ENCODE measurements around the gene TPM3.
"Not testable (repeated sequence)": the region's sequence is repeated elsewhere in the genome, so short reads cannot be mapped to it uniquely, and the experiment has no call there.

TPM3 gene

DNA sequence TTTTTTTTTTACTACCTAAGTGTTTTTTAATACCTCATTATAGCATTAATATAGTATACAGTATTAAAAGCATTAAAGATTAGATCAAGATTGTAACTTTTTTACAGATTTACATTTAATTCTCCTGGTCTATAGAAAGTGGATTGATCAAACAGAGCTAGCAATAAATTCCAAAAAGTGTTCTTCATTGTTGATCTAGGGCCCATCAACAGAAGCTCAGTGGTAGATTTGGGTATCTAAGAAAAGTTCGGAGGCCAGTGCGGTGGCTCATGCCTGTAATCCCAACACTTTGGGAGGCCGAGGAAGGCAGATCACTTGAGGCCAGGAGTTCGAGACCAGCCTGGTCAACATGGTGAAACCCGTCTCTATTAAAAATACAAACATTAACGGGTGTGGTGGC, 49.5 kb downstream of the TPM3 start:
- Mint-ChIP-seq H3K27me3 (no peaks in the 10 kb centered on the region), H3K9me3 (no peaks in the 10 kb centered on the region), H3K4me1 (no peaks in the 10 kb centered on the region), H3K4me3 (no peak overlapping the region), H3K36me3 (no peaks in the 10 kb centered on the region), H3K27ac (no peak overlapping the region)
- DNase-seq (ENCODE audit: low spot score in 2 of 2) = no peak
- no peak for ATAC-seq (ENCODE audit: low read depth)

GRCh38 chr1:154141240-154141639, 50.7 kb downstream of the TPM3 start:
- no peaks in the 10 kb centered on the region for H3K4me1 Mint-ChIP-seq
- ATAC-seq (ENCODE audit: low read depth) (no peak), DNase-seq (ENCODE audit: low spot score in 2 of 2) (no peak)
- H3K9me3 Mint-ChIP-seq = no peaks in the 10 kb centered on the region
- no peak overlapping the region for H3K4me3 Mint-ChIP-seq
- no peak overlapping the region for H3K27ac Mint-ChIP-seq
- no peaks in the 10 kb centered on the region for H3K36me3 Mint-ChIP-seq
- H3K27me3 Mint-ChIP-seq = no peaks in the 10 kb centered on the region

DNA sequence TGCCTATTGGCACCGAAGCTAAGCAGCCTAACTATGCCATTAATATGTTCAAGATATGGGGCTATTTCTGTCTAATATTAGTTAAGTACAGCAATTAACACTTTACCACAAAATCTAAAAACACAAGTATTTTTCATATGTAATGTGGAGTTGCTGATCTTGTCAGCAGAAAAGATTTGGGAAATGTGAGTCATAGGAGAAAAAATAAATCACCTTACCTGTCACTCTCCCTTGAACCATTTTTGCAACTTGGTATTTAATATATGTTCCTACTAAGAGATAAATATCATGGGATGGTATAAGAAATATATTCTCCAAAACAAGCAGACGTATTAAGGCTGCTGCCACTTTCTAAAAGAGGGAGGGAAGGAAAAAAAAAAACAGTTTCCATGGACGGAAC, 54.0 kb downstream of the TPM3 start:
- no peak for DNase-seq (ENCODE audit: low spot score in 2 of 2)
- Mint-ChIP-seq H3K4me3 (no peak overlapping the region), H3K27me3 (no peaks in the 10 kb centered on the region), H3K36me3 (no peaks in the 10 kb centered on the region), H3K4me1 (no peaks in the 10 kb centered on the region), H3K27ac (no peak overlapping the region), H3K9me3 (no peaks in the 10 kb centered on the region)
- no peak for ATAC-seq (ENCODE audit: low read depth)

GRCh38 chr1:154133256-154133655, 58.6 kb downstream of the TPM3 start:
- Mint-ChIP-seq H3K4me3 (no peak overlapping the region), H3K9me3 (no peaks in the 10 kb centered on the region), H3K27ac (no peak overlapping the region), H3K36me3 (no peaks in the 10 kb centered on the region), H3K4me1 (no peaks in the 10 kb centered on the region), H3K27me3 (no peaks in the 10 kb centered on the region)
- ATAC-seq (ENCODE audit: low read depth) = no peak
- no peak for DNase-seq (ENCODE audit: low spot score in 2 of 2)

DNA sequence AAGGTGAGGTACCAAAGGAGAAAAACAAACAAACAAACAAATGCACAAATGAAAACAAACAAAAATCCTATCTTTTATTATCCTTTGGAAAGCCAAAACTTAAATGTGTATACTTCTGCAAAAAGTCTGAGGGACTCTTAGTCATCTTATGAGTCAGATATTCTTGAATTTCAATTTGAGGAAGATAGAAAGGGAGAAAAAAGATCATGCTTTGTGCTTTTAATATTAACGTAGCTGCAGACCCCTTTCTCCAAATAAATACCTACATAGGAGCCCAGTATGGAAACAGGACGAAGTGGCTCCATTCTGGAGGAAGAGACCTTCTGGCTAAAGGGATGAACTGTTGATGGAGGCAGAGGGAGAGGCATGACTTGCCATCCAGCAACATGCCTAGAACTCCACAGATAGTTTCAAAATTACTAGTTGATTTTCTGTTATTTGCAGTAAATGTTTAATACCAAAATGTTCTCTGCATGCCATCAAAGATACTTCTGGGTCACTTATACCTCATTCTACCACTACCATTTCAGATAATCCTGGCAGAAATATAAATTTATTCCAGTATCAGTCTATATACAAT, 62.4 kb downstream of the TPM3 start:
- ATAC-seq (ENCODE audit: low read depth) (no peak), DNase-seq (ENCODE audit: low spot score in 2 of 2) (no peak)
- Mint-ChIP-seq H3K4me3 (no peak overlapping the region), H3K9me3 (peaks cover 2% of the 10 kb centered on the region), H3K4me1 (no peaks in the 10 kb centered on the region), H3K27ac (no peak overlapping the region), H3K27me3 (peaks cover 1% of the 10 kb centered on the region), H3K36me3 (peaks cover 2% of the 10 kb centered on the region)

DNA sequence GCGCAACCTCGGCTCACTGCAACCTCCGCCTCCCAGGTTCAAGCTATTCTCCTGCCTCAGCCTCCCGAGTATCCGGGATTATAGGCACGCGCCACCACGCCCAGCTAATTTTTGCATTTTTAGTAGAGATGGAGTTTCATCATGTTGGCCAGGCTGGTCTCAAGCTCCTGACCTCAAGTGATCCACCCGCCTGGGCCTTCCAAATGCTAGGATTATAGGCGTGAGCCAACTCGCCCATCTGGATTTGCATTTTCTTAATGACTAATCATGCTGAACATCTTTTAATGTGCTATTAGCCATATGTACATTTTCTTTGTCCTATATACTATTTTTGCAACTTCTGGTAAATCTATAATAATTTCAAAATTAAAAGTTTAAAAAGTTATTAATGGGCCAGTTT, 68.7 kb downstream of the TPM3 start:
- H3K27ac Mint-ChIP-seq; H3K4me3 Mint-ChIP-seq; H3K36me3 Mint-ChIP-seq; H3K4me1 Mint-ChIP-seq; ATAC-seq (ENCODE audit: low read depth); DNase-seq (ENCODE audit: low spot score in 2 of 2); H3K27me3 Mint-ChIP-seq; H3K9me3 Mint-ChIP-seq: not testable (repeated sequence)

DNA sequence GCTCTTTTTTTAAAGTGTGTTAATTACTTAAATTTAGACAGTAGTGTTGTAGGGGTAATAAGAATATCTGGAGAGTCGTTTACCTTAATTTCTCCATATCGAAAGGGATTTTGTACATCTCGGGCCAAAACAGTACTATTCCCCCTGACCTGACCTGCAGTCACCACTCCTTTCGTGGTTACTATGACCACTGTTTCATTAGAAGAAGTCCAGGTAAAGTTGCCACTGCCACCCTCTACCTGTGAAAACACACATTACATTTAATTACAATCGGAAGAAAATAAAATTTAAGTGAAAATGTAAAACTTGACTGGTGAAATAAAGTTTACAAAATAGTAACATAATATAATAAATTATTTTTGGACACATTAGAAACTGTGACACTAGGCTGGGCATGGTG, 74.3 kb downstream of the TPM3 start:
- H3K27me3 Mint-ChIP-seq = no peaks in the 10 kb centered on the region
- no peak overlapping the region for H3K4me3 Mint-ChIP-seq
- H3K27ac Mint-ChIP-seq = no peak overlapping the region
- peaks cover 2% of the 10 kb centered on the region for H3K9me3 Mint-ChIP-seq
- H3K36me3 Mint-ChIP-seq = no peaks in the 10 kb centered on the region
- H3K4me1 Mint-ChIP-seq = peaks cover 9% of the 10 kb centered on the region
- DNase-seq (ENCODE audit: low spot score in 2 of 2) (no peak), ATAC-seq (ENCODE audit: low read depth) (no peak)

- Mint-ChIP-seq H3K9me3 (peaks cover under 1% of the 10 kb centered on the region), H3K4me3 (no peak overlapping the region), H3K27ac (peak overlapping the region; percentile 42), H3K36me3 (no peaks in the 10 kb centered on the region), H3K4me1 (peaks cover 9% of the 10 kb centered on the region), H3K27me3 (no peaks in the 10 kb centered on the region)
- DNase-seq (ENCODE audit: low spot score in 2 of 2) (no peak), ATAC-seq (ENCODE audit: low read depth) (peak; percentile 87)
Measured at GRCh38 chr1:154115180-154115579, 76.7 kb downstream of the TPM3 start.
